ENCODE data around the gene RAB20.

Gene RAB20

DNA sequence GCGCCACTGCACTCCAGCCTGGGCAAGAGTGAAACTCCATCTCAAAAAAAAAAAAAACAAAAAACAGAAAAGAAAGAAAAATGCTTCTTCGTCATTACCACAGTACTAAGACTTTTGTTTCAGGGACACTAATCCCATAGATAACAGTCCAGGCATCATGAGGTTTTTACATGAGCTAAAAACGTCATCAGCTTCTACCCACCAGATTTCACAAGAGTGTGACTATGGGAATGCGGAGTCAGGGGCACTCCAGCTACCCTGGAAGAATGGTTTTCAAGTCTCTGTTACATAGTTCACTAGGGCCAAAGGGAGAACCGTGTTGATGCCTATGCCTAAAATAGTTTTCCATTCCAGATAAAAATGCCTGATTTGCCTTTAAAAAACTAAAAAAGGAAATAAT lies 33.2 kb downstream of the RAB20 start:
- no peak for DNase-seq

- peak; percentile 100 for DNase-seq
Measured at GRCh38 chr13:110525328-110526319, 35.9 kb downstream of the RAB20 start.

DNA sequence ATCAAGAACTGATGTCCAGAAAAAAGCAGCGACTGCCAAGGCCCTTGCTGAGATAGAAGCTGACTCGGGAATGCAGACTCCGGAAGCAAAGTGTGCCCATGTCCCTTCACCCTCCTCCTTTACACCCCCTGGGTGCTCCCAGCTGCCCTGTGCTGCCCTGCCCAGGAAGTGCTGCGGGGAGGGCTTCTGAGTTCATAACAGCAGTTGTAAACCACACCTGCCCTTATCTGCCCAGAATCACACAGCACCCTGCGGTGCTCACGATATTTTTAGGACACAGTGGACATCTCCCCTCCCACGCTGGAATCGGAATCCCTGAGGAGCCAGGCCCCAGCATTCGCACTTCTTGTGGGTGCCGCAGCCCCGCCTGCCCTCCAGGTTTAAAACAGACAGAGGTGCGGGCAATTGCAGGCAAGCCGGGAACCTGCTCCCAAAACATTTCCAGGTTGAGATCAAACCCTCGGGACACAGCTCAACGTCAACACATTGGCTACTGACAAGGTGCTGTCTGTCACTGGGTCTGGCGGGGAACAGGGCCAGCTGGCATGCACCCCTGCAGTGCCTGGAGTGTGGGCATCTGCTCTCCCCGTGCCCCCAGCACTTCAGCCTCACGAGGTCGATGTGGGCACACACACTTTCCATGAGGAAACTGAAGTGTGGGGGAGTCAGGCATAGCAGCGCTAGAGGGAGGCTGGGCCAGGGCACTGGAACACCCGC lies 36.8 kb downstream of the RAB20 start:
- DNase-seq = peak; percentile 91

GRCh38 chr13:110523838-110524540 lies 37.5 kb downstream of the RAB20 start:
- no peak for DNase-seq

GRCh38 chr13:110523180-110523579 lies 38.3 kb downstream of the RAB20 start:
- DNase-seq = no peak

DNA sequence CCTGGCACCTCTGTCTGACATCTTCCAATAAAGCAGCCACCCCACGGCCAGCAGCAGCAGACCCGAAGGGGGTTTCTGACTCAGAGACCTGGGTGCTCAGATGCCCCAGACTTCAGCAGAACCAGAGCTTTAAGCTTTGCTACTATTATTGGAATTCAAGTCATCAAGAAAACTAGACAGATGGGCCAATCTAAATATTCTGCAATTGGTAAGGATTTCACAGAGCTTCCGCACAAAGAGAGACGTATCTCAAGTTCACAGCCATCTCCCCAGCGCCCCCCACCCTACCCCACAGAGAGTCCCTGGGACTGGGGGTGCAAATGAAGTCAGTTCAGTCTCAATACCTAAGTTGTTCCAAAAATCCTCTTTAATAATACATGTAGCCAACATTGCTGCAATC lies 38.8 kb downstream of the RAB20 start:
- DNase-seq = no peak

GRCh38 chr13:110521946-110522345 lies 39.6 kb downstream of the RAB20 start:
- DNase-seq = no peak

DNA sequence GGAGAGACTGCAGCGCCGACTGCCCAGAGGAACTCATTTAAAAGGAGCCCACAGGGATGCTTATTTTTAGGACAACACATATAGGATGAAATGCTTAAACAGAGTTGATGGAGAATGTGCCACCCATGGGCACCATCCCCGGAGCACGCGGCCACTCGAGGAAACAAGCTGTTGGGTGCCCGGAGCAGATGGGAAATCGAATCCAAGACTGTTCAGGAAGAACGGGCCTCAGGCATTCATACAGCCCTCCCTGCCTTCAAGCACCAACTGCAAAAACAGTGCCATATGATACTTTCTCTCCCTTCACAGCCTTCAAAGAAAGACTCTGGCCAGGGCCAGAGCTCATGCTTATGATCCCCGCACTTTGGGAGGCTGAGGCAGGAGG lies 40.2 kb downstream of the RAB20 start:
- DNase-seq = peak; percentile 92

GRCh38 chr13:110520431-110521295 lies 40.9 kb downstream of the RAB20 start:
- DNase-seq = peak; percentile 93

DNA sequence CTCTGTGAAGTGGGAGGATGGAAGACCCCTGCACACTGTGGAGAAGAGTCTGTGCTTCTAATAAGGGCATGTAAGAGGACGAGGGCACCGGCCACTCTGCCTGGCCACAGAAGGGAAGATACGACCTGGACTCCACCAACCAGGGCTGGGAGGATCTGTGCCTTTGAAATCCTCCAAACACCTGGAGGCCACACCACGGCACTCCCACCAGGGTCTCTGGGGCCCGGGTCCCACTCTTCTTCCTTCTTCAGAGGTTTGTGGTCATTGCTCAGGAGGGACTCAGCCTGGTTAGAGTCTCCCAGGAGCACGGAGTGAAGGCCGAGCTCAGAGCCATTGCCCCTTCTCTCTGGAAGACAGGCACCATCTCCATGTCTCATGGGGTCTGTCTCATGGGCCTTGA lies 42.0 kb downstream of the RAB20 start:
- no peak for DNase-seq

DNA sequence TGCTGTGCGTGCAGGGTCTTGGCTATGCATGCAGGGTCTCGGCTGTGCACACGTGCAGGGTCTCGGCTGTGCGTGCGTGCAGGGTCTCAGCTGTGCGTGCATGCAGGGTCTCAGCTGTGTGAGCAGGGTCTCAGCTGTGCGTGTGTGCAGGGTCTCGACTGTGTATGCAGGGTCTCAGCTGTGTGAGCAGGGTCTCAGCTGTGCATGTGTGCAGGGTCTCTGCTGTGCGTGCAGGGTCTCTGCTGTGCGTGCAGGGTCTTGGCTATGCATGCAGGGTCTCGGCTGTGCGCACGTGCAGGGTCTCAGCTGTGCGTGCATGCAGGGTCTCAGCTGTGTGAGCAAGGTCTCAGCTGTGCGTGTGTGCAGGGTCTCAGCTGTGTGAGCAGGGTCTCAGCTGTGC lies 42.5 kb downstream of the RAB20 start:
- no peak for DNase-seq

GRCh38 chr13:110518571-110518970 lies 43.0 kb downstream of the RAB20 start:
- no peak for DNase-seq

GRCh38 chr13:110518226-110518525 lies 43.3 kb downstream of the RAB20 start:
- no peak for DNase-seq

DNA sequence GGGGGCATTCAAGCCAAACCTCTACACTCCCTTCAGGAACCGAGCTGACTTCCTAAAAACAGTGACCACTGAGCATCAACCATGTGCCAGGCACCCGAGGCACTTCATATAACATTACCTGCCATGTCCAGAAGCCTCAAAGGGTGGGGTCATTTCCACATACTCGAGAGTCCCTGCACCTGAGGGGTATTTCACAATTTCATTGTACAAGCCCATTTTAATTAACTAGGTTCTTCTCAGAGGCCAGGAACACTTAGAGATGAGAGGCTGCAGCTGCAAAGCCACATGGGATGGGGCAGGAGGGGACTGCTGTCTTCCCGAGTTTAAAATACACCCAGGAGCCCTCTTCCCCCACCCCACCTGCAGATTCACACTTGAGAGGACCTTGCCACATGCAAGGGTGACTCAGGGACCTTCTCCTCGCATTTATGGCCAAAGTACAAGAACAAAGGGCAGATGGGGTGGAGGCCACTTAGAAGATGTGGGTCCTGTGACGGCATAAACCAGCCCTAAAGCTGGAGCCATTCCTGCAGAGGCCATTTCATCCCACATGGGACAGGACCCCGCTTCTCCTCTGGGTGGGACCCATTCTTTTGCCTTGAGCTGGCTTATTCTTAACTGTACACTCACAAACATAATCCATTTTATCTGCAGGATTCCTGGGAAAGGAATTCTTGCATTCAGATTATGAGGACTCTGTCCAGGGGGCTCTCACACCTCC lies 43.9 kb downstream of the RAB20 start:
- DNase-seq = peak; percentile 44

- DNase-seq = no peak
Measured at GRCh38 chr13:110516500-110516899, 45.0 kb downstream of the RAB20 start.

DNA sequence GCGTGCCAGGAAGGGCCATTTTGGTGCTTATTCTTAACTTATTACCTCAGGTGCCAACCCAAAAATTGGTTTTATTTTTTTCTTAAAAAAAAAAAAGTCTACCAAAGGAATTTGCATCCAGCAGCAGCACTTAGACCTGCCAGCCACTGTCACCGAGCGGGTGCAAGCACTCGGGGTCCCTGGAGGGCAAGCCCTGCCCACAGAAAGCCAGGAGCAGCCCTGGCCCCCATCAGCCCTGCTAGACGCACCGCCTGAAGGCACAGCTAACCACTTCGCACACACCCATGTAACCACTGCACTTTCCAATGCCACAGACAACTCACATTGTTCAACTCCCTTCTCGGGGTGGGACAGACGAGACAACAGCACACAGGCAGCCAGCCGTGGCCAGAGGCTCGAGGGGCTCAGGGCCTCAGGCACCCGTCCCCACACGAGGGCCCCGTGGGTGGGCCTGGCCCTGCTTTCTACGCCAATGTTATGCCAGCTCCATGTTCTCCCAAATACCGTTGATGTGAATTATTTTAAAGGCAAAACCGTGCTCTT lies 49.3 kb downstream of the RAB20 start:
- DNase-seq = no peak

- no peak for DNase-seq
Measured at GRCh38 chr13:110511509-110512181, 49.9 kb downstream of the RAB20 start.

- DNase-seq = no peak
Measured at GRCh38 chr13:110509971-110510786, 51.3 kb downstream of the RAB20 start.

DNA sequence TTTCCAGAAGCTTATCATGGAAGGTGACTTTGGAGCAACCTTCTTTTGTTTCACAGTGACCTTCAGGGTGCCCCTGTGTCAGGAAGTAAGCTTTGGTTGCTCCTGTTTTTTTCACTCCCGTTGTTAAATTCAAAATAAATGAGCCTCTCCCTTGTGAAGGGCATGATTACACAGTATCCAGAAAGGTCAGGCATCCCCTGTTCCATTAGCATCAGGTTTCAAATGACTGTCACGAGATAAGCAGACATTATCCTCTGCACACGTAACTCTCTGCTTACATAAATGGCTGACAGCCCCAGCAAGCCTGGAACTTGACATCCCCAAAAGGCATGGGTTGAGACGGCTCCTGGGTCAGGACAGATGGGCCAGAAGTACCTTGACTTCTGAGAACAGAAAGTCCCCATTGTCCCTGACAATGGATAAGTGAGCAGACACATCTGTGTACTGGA lies 52.0 kb downstream of the RAB20 start:
- peak; percentile 36 for DNase-seq
